Measurements from ENCODE around the gene ARFGAP1.

ARFGAP1 gene

DNA sequence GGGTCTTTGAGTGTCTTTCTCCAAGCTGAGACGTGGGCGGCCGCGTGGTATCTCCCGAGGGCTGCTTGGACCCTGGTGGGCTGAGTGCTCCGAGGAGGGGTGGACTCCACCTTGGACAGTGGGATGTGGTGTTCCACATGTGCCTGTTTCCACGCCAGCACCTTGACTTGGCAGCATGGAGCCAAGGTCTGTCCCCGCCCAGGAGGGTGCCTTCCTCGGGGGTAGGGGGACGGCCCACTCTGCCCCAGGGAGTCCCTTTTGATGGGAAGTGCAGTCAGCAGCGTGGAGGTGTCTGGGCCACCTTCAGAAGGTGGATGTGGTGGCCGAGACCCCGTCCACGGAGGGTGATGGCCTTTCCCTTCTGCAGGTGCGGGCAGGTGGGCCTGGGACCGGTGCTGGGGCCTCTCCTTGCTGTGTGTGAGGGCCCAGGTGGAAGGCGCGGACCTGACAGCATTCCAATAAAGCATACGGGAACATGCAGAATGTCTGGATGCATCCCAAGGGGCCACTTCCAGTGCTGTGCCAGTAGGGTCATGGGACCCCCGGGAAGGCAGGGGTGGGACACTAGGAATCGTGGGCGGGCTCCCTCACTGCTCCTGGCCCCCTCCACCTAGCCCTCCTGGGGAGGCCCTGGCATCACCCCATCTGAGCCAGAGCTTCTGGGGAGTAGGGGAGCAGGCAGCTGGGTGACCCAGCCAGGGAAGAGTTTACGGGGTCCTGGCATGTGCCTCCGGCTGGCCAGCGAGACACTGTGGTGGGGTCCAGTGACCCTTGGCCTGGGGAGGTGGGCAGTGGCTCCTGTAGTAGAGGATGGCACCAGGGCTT is 16.9 kb downstream of the ARFGAP1 start:
- no peak for DNase-seq
- TF ChIP-seq GATA1 (IDR thresholded peaks at IDR 0.05; ENCODE audit: low read depth, low read length): no peak
- no peak for TF ChIP-seq POLR2A (IDR thresholded peaks at IDR 0.05; ENCODE audit: low read length)

DNA sequence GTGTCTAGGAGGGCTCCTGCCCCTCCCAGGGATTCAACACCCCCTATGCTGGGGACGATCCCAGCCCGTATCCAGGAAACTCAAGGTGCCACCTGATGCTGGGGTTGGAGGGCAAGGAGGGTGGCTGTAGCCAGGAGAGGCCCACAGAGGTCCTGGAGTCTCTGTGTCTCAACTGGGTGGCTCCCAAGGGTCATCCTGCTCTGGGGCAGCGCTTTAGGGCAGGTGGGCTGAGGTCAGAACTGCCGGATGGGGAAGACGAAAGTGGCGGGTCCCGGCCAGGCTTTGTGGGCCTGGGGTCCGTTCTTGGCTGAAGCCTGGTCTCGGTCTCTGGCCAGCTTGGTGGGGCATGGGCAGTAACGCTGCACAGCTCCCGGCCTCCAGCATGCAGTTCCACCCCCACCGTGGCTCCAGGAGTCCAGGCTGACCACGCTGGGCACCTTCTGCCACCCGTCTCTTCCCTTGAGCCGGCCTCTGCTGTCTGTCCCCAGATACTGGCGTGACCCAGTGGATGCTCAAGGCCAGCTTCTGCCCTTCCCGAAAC is 17.6 kb downstream of the ARFGAP1 start:
- no peak for DNase-seq
- TF ChIP-seq POLR2A (IDR thresholded peaks at IDR 0.05; ENCODE audit: low read length): no peak
- no peak for TF ChIP-seq GATA1 (IDR thresholded peaks at IDR 0.05; ENCODE audit: low read depth, low read length)

DNA sequence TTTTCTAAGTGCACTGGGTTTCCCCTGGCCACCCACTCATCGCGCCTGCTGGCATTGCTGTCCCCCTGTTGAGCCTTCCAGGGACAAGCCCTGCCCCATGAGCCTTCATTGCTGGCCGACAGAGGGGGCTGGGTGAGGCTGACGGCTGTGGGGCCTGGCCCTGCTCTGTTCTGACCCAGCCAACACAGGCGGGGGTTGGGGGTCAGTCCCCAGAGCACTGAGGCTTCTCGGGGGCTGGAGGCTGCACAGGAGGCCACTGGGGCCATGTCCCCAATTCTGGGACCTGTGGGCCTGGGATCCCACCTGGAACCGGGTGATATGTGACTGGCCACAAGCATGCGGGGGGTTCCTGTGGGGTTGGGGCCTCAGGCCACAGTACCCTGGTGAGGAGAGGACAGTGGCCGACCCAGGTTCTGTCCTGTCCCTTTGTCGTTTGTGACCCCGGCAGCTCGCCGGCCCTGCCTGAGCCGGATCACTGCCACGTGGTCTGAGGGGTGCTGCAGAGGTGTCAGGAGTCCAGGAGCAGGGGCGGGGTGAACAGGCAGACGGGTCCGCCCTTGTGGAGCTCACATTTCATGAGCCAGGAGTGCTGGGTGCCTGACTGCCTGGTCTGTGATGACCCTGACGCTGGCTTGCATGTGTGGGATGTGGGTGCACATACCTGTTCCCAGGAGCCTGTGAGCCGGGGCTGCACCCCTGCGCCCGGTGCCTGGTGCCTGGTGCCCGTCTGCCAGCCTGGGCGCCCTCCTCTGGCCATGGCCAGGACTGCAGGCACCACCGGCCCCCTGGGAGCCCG is 18.3 kb downstream of the ARFGAP1 start:
- peak; percentile 40 to 62 for DNase-seq
- TF ChIP-seq POLR2A (IDR thresholded peaks at IDR 0.05; ENCODE audit: low read length) (no peak), GATA1 (IDR thresholded peaks at IDR 0.05; ENCODE audit: low read depth, low read length) (no peak)

DNA sequence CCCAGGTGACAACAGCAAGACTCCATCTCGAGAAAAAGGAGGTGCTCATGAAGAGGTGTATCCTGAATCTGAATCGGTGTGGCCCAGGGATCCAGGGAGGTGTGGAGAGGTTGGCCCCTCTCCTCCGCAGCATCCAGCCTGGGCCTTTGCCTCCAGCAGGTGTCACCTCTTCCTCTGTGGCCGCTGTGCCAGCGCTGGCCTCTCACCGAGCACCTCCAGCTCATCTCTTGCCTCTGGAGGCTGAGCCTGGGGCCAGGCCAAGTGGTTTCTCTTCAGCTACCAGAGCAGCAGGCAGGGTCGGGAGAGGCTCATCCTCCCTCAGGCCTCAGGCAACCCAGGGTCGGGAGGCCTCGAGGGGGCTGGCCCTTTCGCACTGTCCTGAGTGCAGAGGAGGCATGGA is 19.2 kb downstream of the ARFGAP1 start:
- no peak for DNase-seq
- TF ChIP-seq GATA1 (IDR thresholded peaks at IDR 0.05; ENCODE audit: low read depth, low read length) (no peak), POLR2A (IDR thresholded peaks at IDR 0.05; ENCODE audit: low read length) (no peak)

- no peak for TF ChIP-seq POLR2A (IDR thresholded peaks at IDR 0.05; ENCODE audit: low read length)
- no peak for TF ChIP-seq GATA1 (IDR thresholded peaks at IDR 0.05; ENCODE audit: low read depth, low read length)
- no peak for DNase-seq
Measured at GRCh38 chr20:63292292-63292701, 19.7 kb downstream of the ARFGAP1 start.

DNA sequence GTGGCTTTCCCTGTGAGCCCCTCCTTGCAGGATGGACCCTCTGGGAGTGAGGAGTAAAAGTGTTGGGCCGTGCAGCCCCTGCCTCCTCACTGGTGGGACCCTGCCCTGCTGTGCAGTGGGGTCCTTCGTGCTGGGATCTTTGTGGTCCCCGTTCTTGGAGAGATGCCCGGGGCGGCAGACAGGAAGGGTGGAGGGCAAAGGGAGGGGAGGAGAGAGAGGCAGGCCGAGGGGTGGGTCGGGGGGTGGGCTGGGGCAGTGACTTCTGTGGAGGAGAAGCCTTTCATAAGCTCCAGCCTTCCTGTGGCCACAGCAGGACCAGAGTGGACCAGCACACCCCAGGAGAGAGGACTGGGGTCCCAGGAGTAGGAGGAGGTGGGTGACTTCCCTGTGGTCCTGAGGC is 20.3 kb downstream of the ARFGAP1 start, which contains the start of gene COL20A1:
Gene COL20A1 (plus strand): TSS at position 283 of the 400 bp plus-strand sequence. CDS start 1,922 bp downstream, outside the sequence.
- TF ChIP-seq POLR2A (IDR thresholded peaks at IDR 0.05; ENCODE audit: low read length): no peak
- no peak for TF ChIP-seq GATA1 (IDR thresholded peaks at IDR 0.05; ENCODE audit: low read depth, low read length)
- no peak for DNase-seq

- no peak for DNase-seq
- TF ChIP-seq POLR2A (IDR thresholded peaks at IDR 0.05; ENCODE audit: low read length) (no peak), GATA1 (IDR thresholded peaks at IDR 0.05; ENCODE audit: low read depth, low read length) (no peak)
Measured at GRCh38 chr20:63293456-63293855, 20.8 kb downstream of the ARFGAP1 start.

DNA sequence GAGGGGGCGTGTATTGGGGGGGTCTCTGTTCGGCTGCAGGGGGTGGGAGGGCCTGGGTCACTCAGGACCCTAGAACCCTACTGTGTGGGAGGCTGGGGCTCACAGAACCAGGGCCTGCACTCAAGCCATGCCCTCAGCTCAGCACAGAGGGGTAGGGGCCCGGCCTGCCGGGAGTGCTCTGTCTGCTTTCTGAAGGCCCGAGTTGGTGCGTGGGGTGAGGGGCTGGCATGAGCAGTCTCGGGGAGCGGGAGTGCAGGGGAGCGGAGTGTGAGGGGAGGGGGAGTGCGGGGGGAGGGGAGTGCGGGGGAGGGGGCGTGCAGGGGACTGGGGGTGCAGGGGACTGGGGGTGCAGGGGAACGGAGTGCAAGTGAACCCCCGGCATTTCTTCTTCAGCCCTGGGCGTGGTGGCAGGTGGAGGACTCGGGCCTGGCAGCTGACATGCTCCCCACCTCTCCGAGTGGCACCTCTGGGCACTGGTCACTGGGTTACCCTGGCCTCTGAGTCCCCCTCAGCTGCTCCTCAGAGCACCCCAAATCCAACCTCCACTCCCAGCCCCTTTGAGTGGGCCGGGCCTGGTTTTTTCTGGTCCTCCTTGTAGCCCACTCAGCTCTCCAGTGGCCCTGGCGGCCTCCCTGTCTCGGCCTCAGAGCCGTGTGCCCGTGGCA is 21.4 kb downstream of the ARFGAP1 start:
- no peak for DNase-seq

GRCh38 chr20:63294536-63294900 is 21.9 kb downstream of the ARFGAP1 start:
- DNase-seq: no peak
- no peak for TF ChIP-seq GATA1 (IDR thresholded peaks at IDR 0.05; ENCODE audit: low read depth, low read length)
- no peak for TF ChIP-seq POLR2A (IDR thresholded peaks at IDR 0.05; ENCODE audit: low read length)

More for the DNA sequence above, 21.4 kb downstream of the ARFGAP1 start:
- TF ChIP-seq GATA1 (IDR thresholded peaks at IDR 0.05; ENCODE audit: low read depth, low read length) (no peak), POLR2A (IDR thresholded peaks at IDR 0.05; ENCODE audit: low read length) (no peak)

GRCh38 chr20:63295018-63295417 is 22.4 kb downstream of the ARFGAP1 start:
- no peak for DNase-seq
- TF ChIP-seq POLR2A (IDR thresholded peaks at IDR 0.05; ENCODE audit: low read length): no peak
- no peak for TF ChIP-seq GATA1 (IDR thresholded peaks at IDR 0.05; ENCODE audit: low read depth, low read length)

DNA sequence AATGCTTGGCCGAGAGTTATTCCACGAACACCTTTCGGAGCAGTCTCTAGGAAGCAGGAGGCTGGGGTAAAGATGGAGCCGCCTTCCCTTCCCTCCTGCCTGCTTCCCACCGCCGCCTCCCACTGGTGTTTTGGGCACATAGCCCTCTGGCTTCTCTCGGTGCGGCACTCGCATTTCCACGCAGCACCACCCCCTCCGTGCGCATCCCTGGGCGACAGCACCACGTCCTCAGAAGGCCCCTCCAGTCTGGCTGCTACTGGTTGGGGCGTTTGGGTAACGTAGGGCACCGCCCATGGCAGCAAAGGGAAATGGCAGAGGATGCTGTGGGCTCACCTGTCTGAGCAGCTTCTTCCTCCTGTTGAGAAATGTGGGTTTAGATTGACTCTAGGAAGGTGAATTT is 22.8 kb downstream of the ARFGAP1 start:
- DNase-seq: no peak
- TF ChIP-seq GATA1 (IDR thresholded peaks at IDR 0.05; ENCODE audit: low read depth, low read length) (no peak), POLR2A (IDR thresholded peaks at IDR 0.05; ENCODE audit: low read length) (no peak)

- DNase-seq: no peak
- TF ChIP-seq GATA1 (IDR thresholded peaks at IDR 0.05; ENCODE audit: low read depth, low read length): no peak
- no peak for TF ChIP-seq POLR2A (IDR thresholded peaks at IDR 0.05; ENCODE audit: low read length)
Measured at GRCh38 chr20:63295846-63296245, 23.2 kb downstream of the ARFGAP1 start.

DNA sequence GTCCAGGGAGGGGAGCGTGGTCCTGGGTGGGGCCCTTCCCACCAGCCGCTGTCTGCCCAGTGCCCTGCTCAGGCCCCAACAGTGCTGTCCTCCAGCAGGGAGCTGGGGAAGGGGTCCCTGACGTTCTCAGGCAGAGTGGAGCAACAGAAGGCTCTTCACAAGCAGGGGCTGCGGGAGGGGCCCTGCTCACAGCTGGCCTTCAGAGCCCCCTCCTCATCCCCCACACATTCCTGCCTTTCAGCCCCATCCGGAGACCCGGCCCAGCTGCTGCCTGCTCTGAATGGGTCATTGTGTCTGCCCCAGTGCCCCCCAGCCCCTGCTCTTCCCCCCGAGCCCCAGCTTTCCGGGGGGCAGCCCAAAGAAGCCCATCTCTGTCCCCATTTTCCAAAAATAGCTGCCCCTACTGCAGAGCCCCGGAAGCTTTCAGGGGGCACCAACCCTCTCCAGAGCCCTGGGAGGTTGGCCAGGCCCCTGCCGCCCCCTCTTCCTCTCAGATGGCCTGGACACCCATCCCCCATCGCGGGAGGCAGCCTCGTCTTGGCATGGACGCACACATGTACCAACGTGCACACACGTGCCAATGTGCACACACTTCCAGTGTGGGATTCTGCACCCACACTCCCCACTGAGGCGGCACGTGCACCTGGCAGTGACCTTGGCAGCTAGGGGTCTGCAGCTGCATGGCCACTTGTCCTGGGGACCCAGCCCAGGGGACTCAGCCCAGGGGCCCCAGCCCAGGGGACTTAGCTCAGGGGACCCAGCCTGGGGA is 24.1 kb downstream of the ARFGAP1 start:
- no peak for DNase-seq
- TF ChIP-seq GATA1 (IDR thresholded peaks at IDR 0.05; ENCODE audit: low read depth, low read length): no peak
- no peak for TF ChIP-seq POLR2A (IDR thresholded peaks at IDR 0.05; ENCODE audit: low read length)

All from erythroblast (primary cell).